ENCODE data around the gene ABAT. TPM values are rescaled to one million over a fixed set of nuclear protein-coding genes. Genes with fewer than 3 reads are reported as not detected.

The ABAT gene
- total and polyA plus RNA-seq, 11 donors = 3.4 to 37.0 (median 12.8) TPM

GRCh38 chr16:8665529-8665928, 8.9 kb upstream of the ABAT start:
- WGBS, 4 donors = 85 to 90% (median 87%) methylated on average over 6 of the region's 6 CpGs
- intact Hi-C loops (cut with DNase I) = loop anchor here in 3 of 10 donors (10.0 kb wide), 2 partner anchors 339 to 349 kb away; no protein-coding TSS in a partner anchor
- no peak for ATAC-seq

GRCh38 chr16:8667492-8667891, 6.9 kb upstream of the ABAT start:
- no peaks in the 10 kb centered on the region for H3K4me1 ChIP-seq
- intact Hi-C loops (cut with DNase I) = loop anchor here in 3 of 10 donors (10.0 kb wide), 2 partner anchors 337 to 347 kb away; no protein-coding TSS in a partner anchor
- ATAC-seq = no peak
- H3K4me3 ChIP-seq = no peak overlapping the region
- WGBS, 4 donors = 83 to 98% (median 96%) methylated on average over 3 of the region's 3 CpGs
- H3K9me3 ChIP-seq = no peaks in the 10 kb centered on the region
- peaks cover 0 to 24% (median 12%) of the 10 kb centered on the region in 9 donors for H3K36me3 ChIP-seq
- no peaks in the 10 kb centered on the region for H3K27me3 ChIP-seq
- no peak for DNase-seq
- TF ChIP-seq CTCF (IDR thresholded peaks at IDR 0.05) (no peak), POLR2A (IDR thresholded peaks at IDR 0.05) (no peak)
- no peak overlapping the region for H3K27ac ChIP-seq

More at GRCh38 chr16:8665529-8665928, 8.9 kb upstream of the ABAT start:
- no peak overlapping the region for H3K27ac ChIP-seq
- H3K4me1 ChIP-seq = no peaks in the 10 kb centered on the region
- no peak overlapping the region for H3K4me3 ChIP-seq
- no peak for DNase-seq
- no peak for TF ChIP-seq CTCF (IDR thresholded peaks at IDR 0.05)
- H3K9me3 ChIP-seq = no peaks in the 10 kb centered on the region
- peaks cover 0 to 24% (median 12%) of the 10 kb centered on the region in 9 donors for H3K36me3 ChIP-seq
- no peaks in the 10 kb centered on the region for H3K27me3 ChIP-seq

GRCh38 chr16:8668113-8668512, 6.3 kb upstream of the ABAT start:
- Histone ChIP-seq H3K9me3 (no peaks in the 10 kb centered on the region), H3K4me3 (no peak overlapping the region), H3K27me3 (no peaks in the 10 kb centered on the region), H3K27ac (no peak overlapping the region), H3K4me1 (no peaks in the 10 kb centered on the region), H3K36me3 (peaks cover 0 to 24% (median 12%) of the 10 kb centered on the region in 9 donors)
- TF ChIP-seq POLR2A (IDR thresholded peaks at IDR 0.05) (no peak), CTCF (IDR thresholded peaks at IDR 0.05) (no peak)
- WGBS, 4 donors = 89 to 93% (median 90%) methylated on average over 4 to 5 of the region's 5 CpGs
- no peak for DNase-seq
- ATAC-seq = no peak
- intact Hi-C loops (cut with DNase I) = loop anchor here in 3 of 10 donors (10.0 kb wide), 2 partner anchors 337 to 347 kb away; no protein-coding TSS in a partner anchor

GRCh38 chr16:8669481-8669880, 4.9 kb upstream of the ABAT start:
- WGBS, 4 donors = 33 to 100% (median 93%) methylated on average over 1 of the region's 1 CpG

More at GRCh38 chr16:8669481-8669880, 4.9 kb upstream of the ABAT start:
- peaks cover 0 to 5% (median 0%) of the 10 kb centered on the region in 12 donors for H3K4me1 ChIP-seq
- ATAC-seq (no peak), DNase-seq (no peak)
- intact Hi-C loops (cut with DNase I) = loop anchor here in 3 of 10 donors (10.0 kb wide), 2 partner anchors 335 to 345 kb away; no protein-coding TSS in a partner anchor
- H3K36me3 ChIP-seq = peaks cover 0 to 19% (median 9%) of the 10 kb centered on the region in 9 donors
- H3K4me3 ChIP-seq = no peak overlapping the region
- no peak for TF ChIP-seq POLR2A (IDR thresholded peaks at IDR 0.05)
- TF ChIP-seq CTCF (IDR thresholded peaks at IDR 0.05) = no peak
- H3K9me3 ChIP-seq = no peaks in the 10 kb centered on the region
- H3K27ac ChIP-seq = no peak overlapping the region
- no peaks in the 10 kb centered on the region for H3K27me3 ChIP-seq
